Thoracic aorta (tissue), 2 donors: ENCODE measurements around the gene USP7. TPM values are rescaled to one million over a fixed set of nuclear protein-coding genes. Genes with fewer than 3 reads are reported as not detected.

ENCODE experiments used
- ATAC-seq: fragments of 150-250 bp; one replicate; pipeline ENCODE4 v1.8.0; 2017; ENCODE audit warnings: low read depth; ENCODE audit not compliant: insufficient number of reproducible peaks, low FRiP score
- DNase-seq: peaks from one replicate; pipeline ENCODE4 v3.0.0-alpha.2; 2020; ENCODE audit warnings: low spot score
- H3K27ac ChIP-seq, 2 donors: fragments of 200-600 bp; sonication (generic); 1 replicate in 1 of 2; 2 replicates in 1 of 2; pipeline ENCODE4 v1.5.1; 2016; ENCODE audit warnings: mild to moderate bottlenecking in 2 of 2, moderate library complexity in 2 of 2
- H3K27me3 ChIP-seq: fragments of 200-600 bp; sonication (generic); replicated peaks from 2 replicates; pipeline ENCODE4 v1.6.0; 2016; ENCODE audit warnings: mild to moderate bottlenecking; ENCODE audit not compliant: insufficient read depth
- H3K36me3 ChIP-seq: fragments of 200-600 bp; sonication (generic); one replicate; pipeline ENCODE4 v1.5.1; 2016
- H3K4me1 ChIP-seq, 2 donors: fragments of 200-600 bp; sonication (generic); 1 replicate in 1 of 2; 2 replicates in 1 of 2; pipeline versions ENCODE4 v1.5.1 to v1.6.0; 2016; ENCODE audit warnings: low read depth in 2 of 2, mild to moderate bottlenecking in 1 of 2; ENCODE audit not compliant: control insufficient read depth in 1 of 2
- H3K4me3 ChIP-seq: fragments of 200-600 bp; sonication (generic); 2 replicates; pipeline ENCODE4 v1.5.1; 2016; ENCODE audit warnings: mild to moderate bottlenecking
- H3K9me3 ChIP-seq: fragments of 200-600 bp; sonication (generic); 2 replicates; pipeline ENCODE4 v1.5.1; 2016
- total RNA-seq, 2 donors: library from RNA; depleted of rRNA; stranded (reverse); fragments of >200 nt; gene quantifications; one replicate each; pipeline versions ENCODE4 v1.1.0 to v1.2.3, GENCODE V29; 2016
- TF ChIP-seq, protein P1 (sequence below): fragments of 200-600 bp; sonication (generic); IDR thresholded peaks from one replicate; pipeline ENCODE4 v1.5.1; 2019; ENCODE audit warnings: antibody characterized with exemption

USP7 gene
- total RNA-seq, 2 donors from 2014 or later: 61.2 to 93.8 TPM

DNA sequence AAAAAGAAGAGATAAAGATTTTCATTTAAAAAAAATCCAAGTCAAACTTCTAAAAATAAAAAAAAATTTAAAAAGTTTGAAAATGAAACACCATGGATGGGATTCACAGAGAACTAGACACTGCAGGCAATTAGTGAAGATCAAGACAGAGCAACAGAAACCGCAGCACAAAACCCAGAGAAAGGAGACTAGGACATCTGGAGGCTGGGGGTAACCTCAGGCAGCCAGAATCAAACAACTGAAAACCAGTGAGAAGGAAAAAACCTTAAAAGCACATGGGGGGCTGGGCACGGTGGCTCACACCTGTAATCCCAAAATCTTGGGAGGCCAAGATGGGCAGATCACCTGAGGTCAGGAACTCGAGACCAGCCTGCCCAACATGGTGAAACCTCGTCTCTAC, 50.9 kb downstream of the USP7 start:
- DNase-seq: no peak
- Histone ChIP-seq H3K9me3 (no peaks in the 10 kb centered on the region), H3K27me3 (no peaks in the 10 kb centered on the region), H3K36me3 (peaks cover 35% of the 10 kb centered on the region), H3K4me3 (no peak overlapping the region), H3K4me1 (no peaks in the 10 kb centered on the region), H3K27ac (no peak overlapping the region)
- TF ChIP-seq, protein P1, sequence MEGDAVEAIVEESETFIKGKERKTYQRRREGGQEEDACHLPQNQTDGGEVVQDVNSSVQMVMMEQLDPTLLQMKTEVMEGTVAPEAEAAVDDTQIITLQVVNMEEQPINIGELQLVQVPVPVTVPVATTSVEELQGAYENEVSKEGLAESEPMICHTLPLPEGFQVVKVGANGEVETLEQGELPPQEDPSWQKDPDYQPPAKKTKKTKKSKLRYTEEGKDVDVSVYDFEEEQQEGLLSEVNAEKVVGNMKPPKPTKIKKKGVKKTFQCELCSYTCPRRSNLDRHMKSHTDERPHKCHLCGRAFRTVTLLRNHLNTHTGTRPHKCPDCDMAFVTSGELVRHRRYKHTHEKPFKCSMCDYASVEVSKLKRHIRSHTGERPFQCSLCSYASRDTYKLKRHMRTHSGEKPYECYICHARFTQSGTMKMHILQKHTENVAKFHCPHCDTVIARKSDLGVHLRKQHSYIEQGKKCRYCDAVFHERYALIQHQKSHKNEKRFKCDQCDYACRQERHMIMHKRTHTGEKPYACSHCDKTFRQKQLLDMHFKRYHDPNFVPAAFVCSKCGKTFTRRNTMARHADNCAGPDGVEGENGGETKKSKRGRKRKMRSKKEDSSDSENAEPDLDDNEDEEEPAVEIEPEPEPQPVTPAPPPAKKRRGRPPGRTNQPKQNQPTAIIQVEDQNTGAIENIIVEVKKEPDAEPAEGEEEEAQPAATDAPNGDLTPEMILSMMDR: no peak
- no peak for ATAC-seq

DNA sequence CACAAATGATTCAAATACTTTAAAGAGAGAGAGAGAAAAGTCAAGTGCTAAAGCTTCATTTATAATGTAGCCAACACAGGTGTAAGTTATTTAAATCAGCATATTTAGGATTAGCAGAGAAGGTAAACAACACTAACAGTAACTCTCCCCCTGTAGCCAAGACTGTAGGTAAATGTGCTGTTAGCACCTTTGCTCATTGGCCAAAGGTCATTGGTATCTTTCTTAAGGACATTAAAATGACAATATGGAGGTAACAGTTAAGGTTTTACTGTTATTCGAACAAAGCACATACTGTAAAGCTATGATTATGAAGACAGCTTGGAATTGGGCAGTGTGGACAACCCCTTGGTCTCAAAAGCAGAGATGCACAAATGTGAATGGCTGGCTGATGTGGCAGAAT, 52.9 kb downstream of the USP7 start:
- H3K4me1 ChIP-seq: peaks cover 7 to 14% of the 10 kb centered on the region in 2 donors
- H3K9me3 ChIP-seq: no peaks in the 10 kb centered on the region
- TF ChIP-seq, protein P1: no peak
- H3K4me3 ChIP-seq: no peak overlapping the region
- H3K27ac ChIP-seq: no peak overlapping the region
- DNase-seq: no peak
- H3K36me3 ChIP-seq: peaks cover 40% of the 10 kb centered on the region
- ATAC-seq: no peak
- no peaks in the 10 kb centered on the region for H3K27me3 ChIP-seq

DNA sequence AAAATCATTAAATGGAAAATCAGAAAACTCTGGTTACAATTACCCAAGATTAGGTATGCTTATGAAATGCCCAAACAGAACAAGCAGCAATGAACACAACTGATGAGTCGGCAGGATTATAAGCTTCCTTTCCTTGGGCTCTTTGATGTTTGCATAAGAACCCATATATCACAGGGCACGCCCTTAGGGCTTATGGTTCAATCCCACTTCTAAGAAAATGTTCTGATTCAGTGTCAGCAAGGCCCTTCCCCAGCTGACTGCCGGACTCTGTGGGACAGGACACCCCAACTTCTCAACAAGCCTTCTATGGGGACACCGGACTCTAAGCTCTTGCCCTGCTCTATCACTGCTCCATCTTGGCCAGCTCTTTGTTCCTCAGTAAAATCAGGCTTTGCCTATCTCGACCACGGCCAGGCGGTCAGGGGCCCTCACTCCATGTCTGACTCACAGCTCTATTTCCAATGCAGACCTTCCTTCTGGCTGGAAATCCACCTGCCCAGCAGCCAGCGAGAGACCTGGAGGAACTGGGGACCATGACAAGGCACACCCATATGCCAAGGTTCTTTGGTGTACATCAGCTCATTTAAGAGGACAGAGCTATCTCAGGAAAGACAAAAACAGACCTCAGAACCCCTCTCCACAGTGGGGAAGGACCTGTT, 54.8 kb downstream of the USP7 start:
- TF ChIP-seq, protein P1: no peak
- DNase-seq (no peak), ATAC-seq (no peak)
- Histone ChIP-seq H3K27ac (no peak overlapping the region), H3K9me3 (no peaks in the 10 kb centered on the region), H3K27me3 (no peaks in the 10 kb centered on the region), H3K36me3 (peaks cover 40% of the 10 kb centered on the region), H3K4me1 (peaks cover 7 to 14% of the 10 kb centered on the region in 2 donors), H3K4me3 (no peak overlapping the region)

DNA sequence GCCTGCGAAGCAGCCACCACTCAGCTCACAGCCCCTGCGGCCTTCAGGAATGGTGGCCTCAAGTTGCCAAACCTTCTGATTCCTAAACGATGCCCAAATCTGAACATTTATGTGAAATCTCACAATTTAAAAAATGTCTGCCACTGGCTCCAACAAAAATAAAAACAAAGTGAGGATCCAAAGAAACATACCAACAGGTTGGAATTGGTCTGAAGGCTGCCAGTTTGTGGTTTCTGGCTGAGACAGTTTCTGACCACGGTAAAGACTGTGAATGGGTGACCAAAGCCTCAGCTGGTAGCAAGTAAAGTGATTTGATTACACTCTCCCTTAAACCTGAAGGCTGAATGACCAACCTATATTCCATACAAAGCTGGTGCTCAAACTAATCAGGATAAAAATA, 56.6 kb downstream of the USP7 start:
- peak overlapping the region in 1 of 2 donors; percentile 34 for H3K27ac ChIP-seq
- TF ChIP-seq, protein P1: no peak
- DNase-seq: no peak
- H3K36me3 ChIP-seq: peaks cover 56% of the 10 kb centered on the region
- H3K4me1 ChIP-seq: peaks cover 7 to 14% of the 10 kb centered on the region in 2 donors
- no peak overlapping the region for H3K4me3 ChIP-seq
- no peaks in the 10 kb centered on the region for H3K27me3 ChIP-seq
- no peak for ATAC-seq
- H3K9me3 ChIP-seq: no peaks in the 10 kb centered on the region

DNA sequence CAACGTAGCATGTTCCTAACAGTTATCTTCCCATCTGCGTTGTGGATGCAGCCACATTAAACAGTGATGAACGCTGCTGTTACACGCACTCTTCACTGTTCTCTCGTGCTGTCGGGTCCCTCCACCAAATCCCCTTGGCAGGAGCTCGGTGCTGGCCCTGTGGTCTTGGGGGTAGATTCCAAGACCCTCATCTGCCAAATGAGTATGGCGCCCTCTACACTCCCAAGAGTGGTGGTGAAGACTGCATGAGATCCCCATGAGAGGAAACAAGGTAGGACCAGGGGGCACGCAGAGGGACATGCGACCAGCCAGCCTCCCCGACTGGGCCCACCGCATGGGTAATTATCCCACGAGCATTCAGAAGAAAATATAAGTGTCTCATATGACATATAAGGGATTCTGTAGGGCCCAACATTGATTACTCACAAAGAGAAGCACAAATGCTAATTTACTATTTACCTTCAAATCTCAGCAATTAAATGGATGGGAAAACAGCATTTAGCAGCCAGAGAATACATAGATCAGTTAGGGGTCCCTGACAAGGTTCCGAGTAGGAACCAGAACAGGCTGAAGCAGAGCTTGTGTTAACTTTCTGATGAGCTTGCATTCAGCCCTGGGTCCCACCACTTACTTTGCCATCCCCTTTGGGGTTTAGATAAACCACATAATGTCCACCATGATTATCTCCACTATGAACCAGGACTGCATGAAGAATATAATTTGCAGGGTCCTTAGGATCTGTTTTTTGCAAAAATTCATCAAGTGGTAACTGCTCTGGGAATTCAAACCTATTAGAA, 57.7 kb downstream of the USP7 start:
- Histone ChIP-seq H3K27ac (no peak overlapping the region), H3K9me3 (no peaks in the 10 kb centered on the region), H3K4me1 (peaks cover 7 to 14% of the 10 kb centered on the region in 2 donors), H3K27me3 (no peaks in the 10 kb centered on the region), H3K36me3 (peaks cover 57% of the 10 kb centered on the region), H3K4me3 (no peak overlapping the region)
- DNase-seq (no peak), ATAC-seq (no peak)
- TF ChIP-seq, protein P1: no peak
